ENCODE measurements around the gene ZFP69.

ZFP69 gene

DNA sequence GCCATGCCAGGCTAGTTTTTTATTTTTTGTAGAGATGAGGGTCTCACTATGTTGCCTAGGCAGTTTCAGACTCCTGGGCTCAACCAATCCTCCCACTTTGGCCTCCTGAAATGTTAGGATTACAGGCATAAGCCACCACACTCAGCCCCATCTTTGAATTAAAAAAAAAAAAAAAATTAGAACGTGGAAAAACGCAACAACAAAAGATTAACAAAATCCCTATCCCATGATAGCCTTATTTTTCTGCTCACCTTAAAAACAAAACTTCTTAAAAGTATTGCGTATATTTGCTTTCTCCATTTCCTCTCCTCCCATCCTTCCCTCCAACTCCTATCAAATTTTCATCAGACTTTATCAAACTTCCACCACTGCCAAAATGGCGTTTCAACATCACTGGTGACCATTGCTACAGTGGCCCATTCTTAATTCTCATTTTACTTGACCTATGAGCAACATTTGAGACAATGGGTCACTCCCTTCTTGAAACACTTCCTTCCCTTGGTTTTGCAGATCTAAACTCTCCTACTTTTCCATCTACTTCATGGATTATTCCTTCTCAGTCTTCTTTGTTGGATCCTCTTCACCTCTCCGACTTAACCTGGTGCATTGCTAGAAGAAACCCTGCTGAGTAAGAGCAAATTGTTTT lies 53.8 kb downstream of the ZFP69 start:
- Histone ChIP-seq H3K9me3 (ENCODE audit: control insufficient read depth, low read length) (no peaks in the 10 kb centered on the region), H3K27me3 (ENCODE audit: control insufficient read depth, insufficient read depth, low read length) (no peaks in the 10 kb centered on the region), H3K4me1 (ENCODE audit: control insufficient read depth, insufficient read depth, low read length) (no peaks in the 10 kb centered on the region), H3K4me3 (ENCODE audit: low read length) (peak overlapping the region; percentile 88), H3K36me3 (ENCODE audit: control insufficient read depth, insufficient read depth, low read length) (no peaks in the 10 kb centered on the region), H3K9ac (ENCODE audit: low read length) (peak overlapping the region; percentile 78)

DNA sequence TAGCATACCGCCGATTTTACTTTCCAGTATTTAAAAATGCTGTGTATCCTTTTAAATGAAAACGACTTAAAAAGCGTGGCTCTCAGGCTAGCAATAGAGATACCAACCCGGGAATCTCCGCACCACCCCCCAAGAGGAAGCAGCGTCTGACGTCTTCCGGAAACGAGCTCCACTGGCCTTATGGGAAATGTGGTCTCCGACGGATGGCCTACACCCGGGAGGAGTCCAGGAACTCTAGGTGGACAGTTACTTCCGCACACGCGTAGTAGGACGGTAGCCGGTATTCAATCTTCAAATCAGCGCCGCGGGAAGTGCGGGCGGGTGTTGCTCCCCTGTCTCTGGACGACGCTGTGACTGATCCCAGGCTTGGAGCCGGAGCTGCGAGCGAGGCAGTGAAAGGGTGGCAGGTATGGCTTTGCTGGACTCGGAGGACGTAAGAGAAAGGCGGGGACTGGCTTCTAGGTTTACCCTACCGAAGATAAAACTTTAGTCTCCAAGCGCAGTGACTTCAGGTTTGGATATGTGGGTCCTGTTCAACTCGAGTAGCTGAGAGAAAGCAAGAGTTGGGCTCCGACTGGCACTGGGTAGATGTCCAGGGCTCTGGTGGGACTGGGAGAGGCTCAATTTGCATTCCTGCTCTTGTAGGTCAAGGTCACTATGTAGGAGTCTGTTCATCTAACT lies 54.4 kb downstream of the ZFP69 start, which contains the start of gene ZNF684:
TSS of gene ZNF684 (plus strand) at position 257 of the 681 bp plus-strand sequence. CDS start 1,530 bp downstream, outside the sequence.
- Histone ChIP-seq H3K9me3 (ENCODE audit: control insufficient read depth, low read length) (no peaks in the 10 kb centered on the region), H3K4me1 (ENCODE audit: control insufficient read depth, insufficient read depth, low read length) (no peaks in the 10 kb centered on the region), H3K4me3 (ENCODE audit: low read length) (peak within 1 kb of the TSS; percentile 88), H3K9ac (ENCODE audit: low read length) (peak within 1 kb of the TSS; percentile 78), H3K27me3 (ENCODE audit: control insufficient read depth, insufficient read depth, low read length) (no peaks in the 10 kb centered on the region), H3K36me3 (ENCODE audit: control insufficient read depth, insufficient read depth, low read length) (no peaks in the 10 kb centered on the region)

DNA sequence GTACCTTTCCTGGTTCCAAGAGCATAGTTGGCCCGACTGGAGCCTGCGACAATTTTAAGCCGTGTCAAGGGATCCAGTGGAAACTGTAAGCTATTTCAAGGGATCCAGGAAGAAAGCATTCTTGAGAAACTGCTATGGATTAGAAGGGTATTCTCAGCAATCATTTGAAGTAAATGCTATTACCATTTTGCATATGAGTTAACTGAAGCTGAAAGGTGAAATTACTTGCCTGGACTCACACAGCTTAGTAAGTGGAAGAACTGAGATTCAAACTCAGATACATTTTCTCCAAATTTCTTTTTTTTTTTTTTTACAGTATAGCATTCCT lies 54.9 kb downstream of the ZFP69 start:
- Histone ChIP-seq H3K9me3 (ENCODE audit: control insufficient read depth, low read length) (no peaks in the 10 kb centered on the region), H3K4me3 (ENCODE audit: low read length) (peak overlapping the region; percentile 88), H3K27me3 (ENCODE audit: control insufficient read depth, insufficient read depth, low read length) (no peaks in the 10 kb centered on the region), H3K36me3 (ENCODE audit: control insufficient read depth, insufficient read depth, low read length) (no peaks in the 10 kb centered on the region), H3K9ac (ENCODE audit: low read length) (peak overlapping the region; percentile 78), H3K4me1 (ENCODE audit: control insufficient read depth, insufficient read depth, low read length) (no peaks in the 10 kb centered on the region)

DNA sequence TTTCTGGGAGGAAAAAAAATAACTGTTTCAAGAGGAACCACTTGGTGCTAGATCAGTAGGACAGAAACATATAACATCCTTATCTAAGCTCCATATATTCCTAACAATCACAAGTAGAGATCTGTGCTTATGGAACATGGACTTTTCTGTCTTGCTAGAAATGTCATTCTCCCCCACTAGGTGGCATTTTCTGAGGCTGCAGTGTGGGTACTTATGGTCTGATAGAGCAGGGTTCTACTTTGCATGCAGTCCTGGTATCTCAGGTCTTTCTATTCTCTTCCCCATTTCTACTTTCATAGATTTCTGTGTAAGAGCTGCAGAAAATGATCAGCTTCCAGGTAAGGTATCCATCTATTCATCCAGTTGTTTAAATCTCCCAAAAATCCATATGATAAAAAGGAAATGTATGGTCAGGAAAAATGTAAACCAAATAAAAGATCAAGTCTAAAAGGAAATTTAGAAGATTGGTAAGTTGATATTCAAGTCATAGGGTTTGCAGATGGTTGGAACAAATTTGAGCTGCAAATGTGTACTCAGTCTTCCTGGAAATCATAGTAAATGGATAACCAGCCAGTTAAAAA lies 55.8 kb downstream of the ZFP69 start:
- H3K27me3 ChIP-seq (ENCODE audit: control insufficient read depth, insufficient read depth, low read length): no peaks in the 10 kb centered on the region
- H3K36me3 ChIP-seq (ENCODE audit: control insufficient read depth, insufficient read depth, low read length): no peaks in the 10 kb centered on the region
- no peak overlapping the region for H3K4me3 ChIP-seq (ENCODE audit: low read length)
- no peaks in the 10 kb centered on the region for H3K9me3 ChIP-seq (ENCODE audit: control insufficient read depth, low read length)
- H3K4me1 ChIP-seq (ENCODE audit: control insufficient read depth, insufficient read depth, low read length): no peaks in the 10 kb centered on the region
- no peak overlapping the region for H3K9ac ChIP-seq (ENCODE audit: low read length)

DNA sequence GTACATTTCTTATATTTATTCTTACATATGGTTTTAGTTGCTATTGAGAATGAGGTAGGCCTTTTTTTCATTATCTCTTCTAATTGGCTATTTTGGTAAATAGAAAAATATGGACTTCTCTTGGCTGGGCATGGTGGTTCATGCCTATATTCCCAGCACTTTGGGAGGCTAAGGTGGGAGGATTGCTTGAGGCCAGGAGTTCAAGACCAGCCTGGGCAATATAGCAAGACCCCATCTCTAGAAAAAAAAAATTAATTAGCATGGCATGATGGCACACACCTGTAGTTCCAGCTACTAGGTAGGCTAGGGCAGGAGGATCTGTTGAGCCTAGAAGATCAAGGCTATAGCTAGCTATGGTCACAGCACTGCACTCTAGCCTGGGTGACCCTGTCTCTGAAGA lies 57.5 kb downstream of the ZFP69 start:
- H3K9ac ChIP-seq (ENCODE audit: low read length): no peak overlapping the region
- no peak overlapping the region for H3K4me3 ChIP-seq (ENCODE audit: low read length)
- H3K27me3 ChIP-seq (ENCODE audit: control insufficient read depth, insufficient read depth, low read length): no peaks in the 10 kb centered on the region
- no peaks in the 10 kb centered on the region for H3K36me3 ChIP-seq (ENCODE audit: control insufficient read depth, insufficient read depth, low read length)
- H3K4me1 ChIP-seq (ENCODE audit: control insufficient read depth, insufficient read depth, low read length): no peaks in the 10 kb centered on the region
- no peaks in the 10 kb centered on the region for H3K9me3 ChIP-seq (ENCODE audit: control insufficient read depth, low read length)

DNA sequence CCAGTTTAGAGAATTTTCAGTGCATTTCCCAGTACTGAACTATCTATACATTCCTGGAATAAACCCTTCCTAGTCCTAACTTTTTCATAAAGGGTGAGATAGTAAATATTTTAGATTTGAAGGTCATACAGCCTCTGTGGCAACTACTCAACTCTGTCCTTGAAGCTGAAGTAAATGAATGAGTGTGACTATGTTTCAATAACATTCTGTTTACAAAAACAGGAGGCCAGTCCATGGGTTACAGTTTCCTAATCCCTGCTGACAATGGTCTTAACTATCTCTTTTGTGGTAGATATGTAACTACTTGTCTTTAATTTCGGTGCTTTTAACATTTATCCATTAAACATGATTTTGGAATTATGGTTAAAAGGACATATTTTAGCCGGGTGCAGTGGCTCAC lies 58.6 kb downstream of the ZFP69 start:
- Histone ChIP-seq H3K36me3 (ENCODE audit: control insufficient read depth, insufficient read depth, low read length) (no peaks in the 10 kb centered on the region), H3K9ac (ENCODE audit: low read length) (no peak overlapping the region), H3K4me1 (ENCODE audit: control insufficient read depth, insufficient read depth, low read length) (no peaks in the 10 kb centered on the region), H3K27me3 (ENCODE audit: control insufficient read depth, insufficient read depth, low read length) (no peaks in the 10 kb centered on the region), H3K9me3 (ENCODE audit: control insufficient read depth, low read length) (no peaks in the 10 kb centered on the region), H3K4me3 (ENCODE audit: low read length) (no peak overlapping the region)

DNA sequence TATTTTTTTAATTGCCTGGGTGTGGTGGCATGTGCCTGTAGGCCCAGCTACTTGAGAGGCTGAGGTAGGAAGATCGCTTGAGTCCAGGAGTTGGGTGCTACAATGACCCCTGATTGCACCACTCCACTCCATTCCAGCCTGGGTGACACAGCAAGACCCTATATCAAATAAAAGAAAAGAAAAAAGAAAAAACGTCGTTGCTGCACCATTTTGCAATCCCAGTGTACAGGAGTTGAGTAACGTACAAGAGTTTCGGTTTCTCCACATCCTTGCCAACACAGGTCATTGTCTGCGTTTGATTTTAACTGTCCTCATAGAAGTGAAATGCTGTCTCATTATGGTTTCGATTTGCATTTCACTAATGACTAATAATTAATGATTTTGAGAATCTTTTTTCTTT lies 62.2 kb downstream of the ZFP69 start:
- H3K4me3 ChIP-seq (ENCODE audit: low read length): no peak overlapping the region
- H3K4me1 ChIP-seq (ENCODE audit: control insufficient read depth, insufficient read depth, low read length): no peaks in the 10 kb centered on the region
- no peaks in the 10 kb centered on the region for H3K27me3 ChIP-seq (ENCODE audit: control insufficient read depth, insufficient read depth, low read length)
- no peaks in the 10 kb centered on the region for H3K9me3 ChIP-seq (ENCODE audit: control insufficient read depth, low read length)
- no peak overlapping the region for H3K9ac ChIP-seq (ENCODE audit: low read length)
- no peaks in the 10 kb centered on the region for H3K36me3 ChIP-seq (ENCODE audit: control insufficient read depth, insufficient read depth, low read length)

All from mucosa of stomach (tissue), 1 donor.